GM23338 (cell line): ENCODE measurements around the gene WDR17. TPM values are rescaled to one million over a fixed set of nuclear protein-coding genes. Genes with fewer than 3 reads are reported as not detected.

ENCODE experiments used
- polyA plus RNA-seq: library from polyadenylated mRNA; unstranded; fragments of >200 nt; fragmentation: Nextera tagmentation; extraction: Ambion mirVana; gene quantifications from 2 replicates; pipeline ENCODE4 v1.2.1, GENCODE V29; 2016
- small RNA-seq: library from RNA; depleted of rRNA; stranded (forward); fragments of <200 nt; gene quantifications from one replicate; pipeline ENCODE3, GENCODE V24; 2014; ENCODE audit warnings: low replicate concordance
- total RNA-seq: library from RNA; depleted of rRNA; stranded (reverse); fragments of >200 nt; shearing (Covaris generic); gene quantifications from 2 replicates; pipeline ENCODE4 v1.2.3, GENCODE V29; 2014; rRNA removed

WDR17 gene
- total and polyA plus RNA-seq, 2 experiments from 2014 or later, result 1.9 to 4.3 TPM

Small RNA genes lying within 50 kb of the gene (small RNA-seq; reads per million reads assigned to genes)
- not detected for gene RF00432

Other genes with a start within 250 kb of the WDR17 start
- not detected in 2 replicates for gene SPATA4, start 129.7 kb downstream of the WDR17 start, total RNA-seq
- not detected in 2 replicates for gene SPATA4, start 129.7 kb downstream of the WDR17 start, polyA plus RNA-seq
- not detected in 2 replicates for gene ASB5, start 203.4 kb downstream of the WDR17 start, total RNA-seq
- gene ASB5, start 203.4 kb downstream of the WDR17 start, polyA plus RNA-seq, result not detected in 2 replicates